Osteocyte (in vitro differentiated cells): ENCODE results near the gene GYS2. TPM values are rescaled to one million over a fixed set of nuclear protein-coding genes. Genes with fewer than 3 reads are reported as not detected.
"Not testable (repeated sequence)": the region's sequence is repeated elsewhere in the genome, so short reads cannot be mapped to it uniquely, and the experiment has no call there.

ENCODE experiments used
- DNase-seq: peaks from one replicate; pipeline ENCODE4 v3.0.0; 2021; ENCODE audit warnings: mixed read lengths; ENCODE audit not compliant: unreplicated experiment; ENCODE audit errors: extremely low spot score
- H3K27ac Mint-ChIP-seq: one replicate; pipeline ENCODE4 v1.8.0; 2021; ENCODE audit warnings: mild to moderate bottlenecking, mixed read lengths; ENCODE audit not compliant: unreplicated experiment
- H3K27me3 Mint-ChIP-seq: one replicate; pipeline ENCODE4 v1.8.0; 2021; ENCODE audit warnings: mixed read lengths; ENCODE audit not compliant: unreplicated experiment
- H3K36me3 Mint-ChIP-seq: one replicate; pipeline ENCODE4 v1.8.0; 2021; ENCODE audit warnings: mixed read lengths; ENCODE audit not compliant: unreplicated experiment
- H3K4me1 Mint-ChIP-seq: one replicate; pipeline ENCODE4 v1.8.0; 2021; ENCODE audit warnings: mixed read lengths; ENCODE audit not compliant: unreplicated experiment
- H3K4me3 Mint-ChIP-seq: one replicate; pipeline ENCODE4 v1.8.0; 2021; ENCODE audit warnings: mild to moderate bottlenecking, moderate library complexity, mixed read lengths; ENCODE audit not compliant: unreplicated experiment
- H3K9me3 Mint-ChIP-seq: one replicate; pipeline ENCODE4 v1.8.0; 2021; ENCODE audit warnings: mixed read lengths; ENCODE audit not compliant: unreplicated experiment
- total RNA-seq: library from RNA; stranded (reverse); gene quantifications from 2 replicates; pipeline ENCODE4 v1.2.1, GENCODE V29; 2021
- TF ChIP-seq, protein P1 (sequence below): fragments of 200-600 bp; sonication (generic); IDR thresholded peaks from 2 replicates; pipeline ENCODE4 v1.5.0; 2021; ENCODE audit warnings: antibody characterized with exemption, mild to moderate bottlenecking, moderate library complexity

GYS2 gene
- total RNA-seq, 1 donor from 2014 or later, result not detected

DNA sequence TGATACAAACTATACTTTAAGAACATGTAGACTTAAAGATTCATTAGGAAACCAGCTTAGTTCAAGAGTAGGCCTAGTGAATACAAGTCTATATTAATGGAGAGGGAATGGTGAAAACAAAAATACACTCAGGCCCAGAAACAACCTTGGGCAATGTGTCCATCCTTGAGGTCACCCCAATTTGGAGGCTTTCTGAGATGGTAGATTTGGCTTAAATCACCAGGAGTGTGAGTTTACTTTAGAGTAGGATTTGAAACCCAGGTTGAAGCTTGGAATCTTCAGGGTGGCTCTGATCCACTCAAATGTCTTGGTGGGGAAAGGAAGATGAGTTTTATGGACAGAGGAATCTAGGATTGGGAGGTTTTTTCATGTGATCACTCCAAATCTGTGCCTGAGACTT, 42.5 kb upstream of the GYS2 start:
- TF ChIP-seq, protein P1, sequence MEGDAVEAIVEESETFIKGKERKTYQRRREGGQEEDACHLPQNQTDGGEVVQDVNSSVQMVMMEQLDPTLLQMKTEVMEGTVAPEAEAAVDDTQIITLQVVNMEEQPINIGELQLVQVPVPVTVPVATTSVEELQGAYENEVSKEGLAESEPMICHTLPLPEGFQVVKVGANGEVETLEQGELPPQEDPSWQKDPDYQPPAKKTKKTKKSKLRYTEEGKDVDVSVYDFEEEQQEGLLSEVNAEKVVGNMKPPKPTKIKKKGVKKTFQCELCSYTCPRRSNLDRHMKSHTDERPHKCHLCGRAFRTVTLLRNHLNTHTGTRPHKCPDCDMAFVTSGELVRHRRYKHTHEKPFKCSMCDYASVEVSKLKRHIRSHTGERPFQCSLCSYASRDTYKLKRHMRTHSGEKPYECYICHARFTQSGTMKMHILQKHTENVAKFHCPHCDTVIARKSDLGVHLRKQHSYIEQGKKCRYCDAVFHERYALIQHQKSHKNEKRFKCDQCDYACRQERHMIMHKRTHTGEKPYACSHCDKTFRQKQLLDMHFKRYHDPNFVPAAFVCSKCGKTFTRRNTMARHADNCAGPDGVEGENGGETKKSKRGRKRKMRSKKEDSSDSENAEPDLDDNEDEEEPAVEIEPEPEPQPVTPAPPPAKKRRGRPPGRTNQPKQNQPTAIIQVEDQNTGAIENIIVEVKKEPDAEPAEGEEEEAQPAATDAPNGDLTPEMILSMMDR, result no peak
- Mint-ChIP-seq H3K36me3 (peaks cover 67% of the 10 kb centered on the region), H3K4me1 (peaks cover 7% of the 10 kb centered on the region), H3K4me3 (no peak overlapping the region), H3K27me3 (no peaks in the 10 kb centered on the region), H3K27ac (no peak overlapping the region), H3K9me3 (no peaks in the 10 kb centered on the region)
- no peak for DNase-seq

DNA sequence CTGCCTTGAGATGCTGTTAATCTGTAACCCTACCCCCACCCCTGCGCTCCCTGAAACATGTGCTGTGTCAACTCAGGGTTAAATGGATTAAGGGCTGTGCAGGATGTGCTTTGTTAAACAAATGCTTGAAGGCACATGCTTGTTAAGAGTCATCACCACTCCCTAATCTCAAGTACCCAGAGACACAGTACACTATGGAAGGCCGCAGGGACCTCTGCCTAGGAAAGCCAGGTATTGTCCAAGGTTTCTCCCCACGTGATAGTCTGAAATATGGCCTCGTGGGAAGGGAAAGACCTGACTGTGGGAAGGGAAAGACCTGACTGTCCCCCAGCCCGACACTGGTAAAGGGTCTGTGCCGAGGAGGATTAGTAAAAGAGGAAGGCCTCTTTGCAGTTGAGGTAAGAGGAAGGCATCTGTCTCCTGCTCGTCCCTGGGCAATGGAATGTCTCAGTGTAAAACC, 40.4 kb upstream of the GYS2 start:
- not testable (repeated sequence) for H3K9me3 Mint-ChIP-seq, H3K27me3 Mint-ChIP-seq, H3K4me1 Mint-ChIP-seq, DNase-seq, H3K4me3 Mint-ChIP-seq
- H3K36me3 Mint-ChIP-seq, result peaks cover 69% of the 10 kb centered on the region
- H3K27ac Mint-ChIP-seq, result peak overlapping the region; percentile 39

DNA sequence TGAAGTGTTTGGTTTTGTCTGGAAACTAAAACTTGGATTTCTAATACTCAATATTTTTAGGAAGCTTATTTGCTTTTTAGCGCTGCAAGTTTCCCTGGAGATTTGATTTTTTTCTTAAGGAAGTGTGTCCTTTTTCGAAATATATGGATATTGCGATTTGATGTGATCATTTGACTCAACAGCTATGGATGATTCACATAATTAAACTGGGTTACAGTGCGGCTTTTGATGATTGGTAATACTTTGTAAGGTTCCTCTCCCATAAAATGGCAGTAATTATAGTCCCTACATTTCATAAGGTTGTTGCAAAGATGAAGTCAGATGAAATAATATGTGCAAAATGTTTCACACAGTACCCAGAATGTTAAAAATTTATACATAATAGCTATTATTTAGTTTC, 39.9 kb upstream of the GYS2 start:
- Mint-ChIP-seq H3K27ac (peak overlapping the region; percentile 39), H3K36me3 (peaks cover 68% of the 10 kb centered on the region), H3K4me1 (peaks cover 8% of the 10 kb centered on the region), H3K9me3 (no peaks in the 10 kb centered on the region), H3K4me3 (no peak overlapping the region), H3K27me3 (no peaks in the 10 kb centered on the region)
- TF ChIP-seq, protein P1, result no peak
- no peak for DNase-seq

DNA sequence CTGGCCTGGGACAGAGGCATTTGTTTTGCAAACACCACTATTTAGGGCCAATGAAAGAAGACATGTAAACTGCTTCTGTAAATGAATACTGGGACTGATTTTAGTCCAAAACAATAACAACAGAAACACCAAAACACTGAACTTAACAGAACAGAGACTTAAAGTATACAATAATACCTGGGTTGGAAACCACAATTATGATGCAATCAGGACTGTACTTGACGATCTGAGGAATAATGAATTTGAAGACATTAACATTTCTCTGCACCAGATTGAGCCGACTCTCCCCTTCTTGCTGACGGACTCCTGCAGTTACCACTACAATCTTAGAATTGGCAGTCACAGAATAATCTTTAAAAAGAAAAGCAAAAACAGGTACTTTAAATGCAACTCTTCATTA, 39.1 kb upstream of the GYS2 start:
- DNase-seq, result no peak
- TF ChIP-seq, protein P1, result no peak
- H3K27me3 Mint-ChIP-seq, result no peaks in the 10 kb centered on the region
- H3K4me3 Mint-ChIP-seq, result no peak overlapping the region
- H3K27ac Mint-ChIP-seq, result no peak overlapping the region
- peaks cover 67% of the 10 kb centered on the region for H3K36me3 Mint-ChIP-seq
- H3K9me3 Mint-ChIP-seq, result no peaks in the 10 kb centered on the region
- peaks cover 12% of the 10 kb centered on the region for H3K4me1 Mint-ChIP-seq

- H3K27me3 Mint-ChIP-seq, result no peaks in the 10 kb centered on the region
- H3K9me3 Mint-ChIP-seq, result no peaks in the 10 kb centered on the region
- peaks cover 64% of the 10 kb centered on the region for H3K36me3 Mint-ChIP-seq
These were observed 38.2 kb upstream of the GYS2 start for GRCh38 chr12:21642707-21643389.

More at GRCh38 chr12:21642707-21643389, 38.2 kb upstream of the GYS2 start:
- TF ChIP-seq, protein P1, result no peak
- no peak for DNase-seq
- no peak overlapping the region for H3K4me3 Mint-ChIP-seq
- H3K4me1 Mint-ChIP-seq, result peaks cover 14% of the 10 kb centered on the region
- no peak overlapping the region for H3K27ac Mint-ChIP-seq
